ENCODE data around the gene EPAS1. TPM values are rescaled to one million over a fixed set of nuclear protein-coding genes. Genes with fewer than 3 reads are reported as not detected.

The EPAS1 gene
- total and polyA plus RNA-seq, 12 donors: 25.2 to 307 (median 175) TPM

GRCh38 chr2:46420945-46421344 lies 123.7 kb downstream of the EPAS1 start:
- no peaks in the 10 kb centered on the region for H3K4me1 ChIP-seq (replicated peaks in 1 of 2)
- H3K36me3 ChIP-seq (replicated peaks in 1 of 2): no peaks in the 10 kb centered on the region
- 78 to 98% (median 97%) methylated on average over 2 of the region's 2 CpGs for WGBS, 4 donors
- intact Hi-C loops (cut with DNase I): no loop called here
- H3K27me3 ChIP-seq: no peaks in the 10 kb centered on the region
- no peaks in the 10 kb centered on the region for H3K9me3 ChIP-seq (replicated peaks in 1 of 3)
- H3K4me3 ChIP-seq: no peak overlapping the region
- H3K27ac ChIP-seq: no peak overlapping the region
- no peak for DNase-seq
- TF ChIP-seq CTCF (IDR thresholded peaks at IDR 0.05) (no peak), POLR2A (IDR thresholded peaks at IDR 0.05) (no peak)

GRCh38 chr2:46421361-46421760 lies 124.2 kb downstream of the EPAS1 start:
- no peaks in the 10 kb centered on the region for H3K27me3 ChIP-seq
- TF ChIP-seq CTCF (IDR thresholded peaks at IDR 0.05) (no peak), POLR2A (IDR thresholded peaks at IDR 0.05) (no peak)
- H3K36me3 ChIP-seq (replicated peaks in 1 of 2): no peaks in the 10 kb centered on the region
- H3K4me3 ChIP-seq: no peak overlapping the region
- no peak for DNase-seq
- no peak overlapping the region for H3K27ac ChIP-seq
- intact Hi-C loops (cut with DNase I): no loop called here
- no peaks in the 10 kb centered on the region for H3K4me1 ChIP-seq (replicated peaks in 1 of 2)
- no peaks in the 10 kb centered on the region for H3K9me3 ChIP-seq (replicated peaks in 1 of 3)
- 64 to 80% (median 70%) methylated on average over 2 of the region's 2 CpGs for WGBS, 4 donors

- H3K36me3 ChIP-seq (replicated peaks in 1 of 2): no peaks in the 10 kb centered on the region
- no peaks in the 10 kb centered on the region for H3K27me3 ChIP-seq
- intact Hi-C loops (cut with DNase I): no loop called here
- H3K4me3 ChIP-seq: no peak overlapping the region
- no peak overlapping the region for H3K27ac ChIP-seq
- no peak for DNase-seq
- TF ChIP-seq CTCF (IDR thresholded peaks at IDR 0.05) (no peak), POLR2A (IDR thresholded peaks at IDR 0.05) (no peak)
- WGBS, 4 donors: 75 to 85% (median 83%) methylated on average over 1 of the region's 1 CpG
- H3K4me1 ChIP-seq (replicated peaks in 1 of 2): no peaks in the 10 kb centered on the region
- no peaks in the 10 kb centered on the region for H3K9me3 ChIP-seq (replicated peaks in 1 of 3)
Observed at GRCh38 chr2:46422717-46423394, 125.6 kb downstream of the EPAS1 start.

- TF ChIP-seq CTCF (IDR thresholded peaks at IDR 0.05): no peak
- no peak for TF ChIP-seq POLR2A (IDR thresholded peaks at IDR 0.05)
- H3K4me3 ChIP-seq: no peak overlapping the region
- no peaks in the 10 kb centered on the region for H3K36me3 ChIP-seq (replicated peaks in 1 of 2)
- H3K27ac ChIP-seq: no peak overlapping the region
- no peaks in the 10 kb centered on the region for H3K4me1 ChIP-seq (replicated peaks in 1 of 2)
- DNase-seq: no peak
- no peaks in the 10 kb centered on the region for H3K27me3 ChIP-seq
- 80 to 86% (median 82%) methylated on average over 5 of the region's 5 CpGs for WGBS, 4 donors
- no peaks in the 10 kb centered on the region for H3K9me3 ChIP-seq (replicated peaks in 1 of 3)
- intact Hi-C loops (cut with DNase I): no loop called here
Observed at GRCh38 chr2:46424937-46425336, 127.7 kb downstream of the EPAS1 start.

Measured in adrenal gland (tissue), 12 donors.